ENCODE results near the gene EXOSC9.

Gene EXOSC9

DNA sequence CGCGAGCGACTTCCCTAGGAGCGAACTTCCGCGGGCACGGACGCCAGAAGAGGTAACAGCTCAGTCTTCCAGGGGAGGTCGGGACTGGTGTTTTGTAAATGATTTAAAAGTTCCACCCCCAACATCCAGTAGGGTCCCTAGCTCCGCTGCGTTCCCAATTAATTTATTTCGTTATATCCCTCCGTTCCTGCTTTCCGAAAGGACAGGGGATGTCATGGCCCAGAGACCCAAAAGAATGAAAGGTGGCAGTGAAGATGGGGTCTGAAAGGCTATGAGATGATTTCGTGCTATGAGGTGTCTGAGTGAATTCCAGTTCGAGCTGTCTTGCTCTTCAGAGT is 35.8 kb upstream of the EXOSC9 start:
- no peak overlapping the region for H3K4me3 ChIP-seq (ENCODE audit: low read depth, low read length)
- no peak for DNase-seq (ENCODE audit: low read depth)
- TF ChIP-seq, protein P1, sequence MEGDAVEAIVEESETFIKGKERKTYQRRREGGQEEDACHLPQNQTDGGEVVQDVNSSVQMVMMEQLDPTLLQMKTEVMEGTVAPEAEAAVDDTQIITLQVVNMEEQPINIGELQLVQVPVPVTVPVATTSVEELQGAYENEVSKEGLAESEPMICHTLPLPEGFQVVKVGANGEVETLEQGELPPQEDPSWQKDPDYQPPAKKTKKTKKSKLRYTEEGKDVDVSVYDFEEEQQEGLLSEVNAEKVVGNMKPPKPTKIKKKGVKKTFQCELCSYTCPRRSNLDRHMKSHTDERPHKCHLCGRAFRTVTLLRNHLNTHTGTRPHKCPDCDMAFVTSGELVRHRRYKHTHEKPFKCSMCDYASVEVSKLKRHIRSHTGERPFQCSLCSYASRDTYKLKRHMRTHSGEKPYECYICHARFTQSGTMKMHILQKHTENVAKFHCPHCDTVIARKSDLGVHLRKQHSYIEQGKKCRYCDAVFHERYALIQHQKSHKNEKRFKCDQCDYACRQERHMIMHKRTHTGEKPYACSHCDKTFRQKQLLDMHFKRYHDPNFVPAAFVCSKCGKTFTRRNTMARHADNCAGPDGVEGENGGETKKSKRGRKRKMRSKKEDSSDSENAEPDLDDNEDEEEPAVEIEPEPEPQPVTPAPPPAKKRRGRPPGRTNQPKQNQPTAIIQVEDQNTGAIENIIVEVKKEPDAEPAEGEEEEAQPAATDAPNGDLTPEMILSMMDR (IDR thresholded peaks at IDR 0.05; ENCODE audit: insufficient read depth, low read depth, low read length, missing control alignments), result no peak

DNA sequence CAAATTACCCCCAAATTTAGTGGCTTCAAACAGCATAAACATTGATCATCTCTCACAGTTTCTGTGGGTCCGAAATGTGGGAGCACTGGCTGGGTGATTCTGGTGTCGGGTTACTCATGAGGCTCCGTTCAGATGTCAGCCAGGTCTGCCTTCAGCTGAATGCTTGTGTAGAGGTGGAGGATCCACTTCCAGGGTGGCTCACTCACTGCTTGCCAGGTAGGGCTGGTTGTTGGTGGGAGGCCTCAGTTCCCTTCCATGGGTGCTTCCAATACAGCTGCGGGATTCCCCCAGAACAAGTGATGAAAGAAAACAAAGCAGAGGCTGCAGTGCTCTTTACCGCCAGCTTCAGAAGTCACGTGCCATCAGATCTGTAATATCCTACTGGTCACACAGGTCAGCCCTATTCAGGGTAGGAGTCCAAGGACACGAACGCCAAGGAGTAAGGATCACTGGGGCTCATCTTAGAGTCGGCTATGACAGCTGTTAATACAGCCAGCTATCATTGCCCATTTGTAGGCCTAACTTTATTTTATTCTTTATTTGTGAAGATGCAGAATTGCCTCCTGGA is 35.1 kb upstream of the EXOSC9 start:
- DNase-seq (ENCODE audit: low read depth), result no peak
- TF ChIP-seq, protein P1 (IDR thresholded peaks at IDR 0.05; ENCODE audit: insufficient read depth, low read depth, low read length, missing control alignments), result no peak
- H3K4me3 ChIP-seq (ENCODE audit: low read depth, low read length), result no peak overlapping the region

DNA sequence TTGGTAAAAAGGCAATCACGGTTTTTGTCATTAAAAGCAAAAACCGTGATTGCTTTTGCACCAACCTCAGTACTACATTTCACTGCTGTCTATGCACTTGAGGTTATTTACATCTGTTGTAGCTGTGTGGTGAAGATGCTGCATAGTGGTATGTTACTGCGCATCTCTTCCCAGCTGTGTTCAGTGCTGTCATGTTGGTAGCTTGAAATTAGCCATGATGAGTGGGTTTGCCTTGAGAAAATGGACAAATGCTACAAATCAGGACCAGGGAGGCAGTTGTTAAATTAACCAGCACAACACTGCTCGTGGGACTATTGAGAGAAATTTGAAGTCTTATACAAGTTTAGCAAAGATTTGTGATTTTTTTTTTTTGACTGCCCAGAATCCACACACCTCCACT is 34.0 kb upstream of the EXOSC9 start:
- DNase-seq (ENCODE audit: low read depth), result no peak
- TF ChIP-seq, protein P1 (IDR thresholded peaks at IDR 0.05; ENCODE audit: insufficient read depth, low read depth, low read length, missing control alignments), result no peak
- no peak overlapping the region for H3K4me3 ChIP-seq (ENCODE audit: low read depth, low read length)

DNA sequence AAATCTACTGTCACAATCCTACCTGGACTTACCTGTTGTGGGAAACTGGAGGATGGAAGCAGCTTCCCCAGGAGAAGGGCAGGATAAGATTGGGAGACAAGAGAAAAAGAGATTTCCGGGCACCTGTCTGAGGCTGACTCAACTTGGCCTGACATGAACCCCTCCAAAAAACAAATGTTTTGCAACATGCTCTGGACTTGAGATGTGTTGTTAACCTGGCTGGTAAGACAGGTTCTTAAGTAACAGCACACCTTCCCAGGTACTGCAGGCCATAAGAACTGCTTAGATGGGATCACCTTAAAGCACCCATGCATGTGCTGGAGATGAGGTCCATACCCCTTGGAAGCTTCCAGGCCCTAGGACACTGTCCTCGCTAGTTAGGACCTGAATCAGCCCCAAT is 31.8 kb upstream of the EXOSC9 start:
- TF ChIP-seq, protein P1 (IDR thresholded peaks at IDR 0.05; ENCODE audit: insufficient read depth, low read depth, low read length, missing control alignments), result no peak
- H3K4me3 ChIP-seq (ENCODE audit: low read depth, low read length), result no peak overlapping the region
- DNase-seq (ENCODE audit: low read depth), result no peak

DNA sequence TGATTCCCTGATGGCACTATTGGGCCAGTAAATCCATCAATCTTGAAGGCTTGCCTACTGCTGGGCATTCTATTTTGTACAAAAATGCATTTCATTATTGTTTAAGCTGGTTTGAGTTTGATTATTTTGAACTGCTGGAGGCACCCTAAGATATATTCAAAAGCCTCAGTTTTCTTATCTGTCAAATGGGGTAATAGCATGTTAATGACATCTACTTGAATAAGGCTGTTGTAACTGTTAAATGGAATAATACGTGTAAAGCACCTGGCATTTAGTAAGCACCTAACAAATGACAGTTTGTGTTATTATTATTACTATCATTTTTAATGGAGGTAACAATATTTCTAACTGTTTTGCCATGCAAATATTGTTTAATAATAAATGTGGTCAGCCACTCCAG is 29.3 kb upstream of the EXOSC9 start:
- no peak overlapping the region for H3K4me3 ChIP-seq (ENCODE audit: low read depth, low read length)
- no peak for DNase-seq (ENCODE audit: low read depth)
- TF ChIP-seq, protein P1 (IDR thresholded peaks at IDR 0.05; ENCODE audit: insufficient read depth, low read depth, low read length, missing control alignments), result no peak

DNA sequence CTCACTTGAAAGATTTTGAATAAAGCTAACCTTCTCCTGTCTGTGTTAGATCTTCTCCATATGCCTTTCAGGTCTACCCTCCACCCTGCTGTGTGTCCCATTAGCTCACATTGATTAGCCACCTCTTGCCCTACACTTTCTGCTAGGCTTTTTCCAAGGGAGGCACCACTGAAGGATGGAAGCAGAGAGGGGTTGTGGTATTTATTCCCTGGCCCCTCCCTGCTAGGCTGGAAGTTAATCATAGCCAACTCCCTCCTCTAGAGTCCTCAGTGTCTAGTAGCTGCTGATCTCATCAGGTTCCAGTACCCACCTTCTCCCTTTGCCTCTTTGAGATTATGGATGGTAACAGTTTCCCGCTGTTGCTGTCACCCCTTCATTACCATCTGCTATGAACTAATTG is 27.2 kb upstream of the EXOSC9 start:
- TF ChIP-seq, protein P1 (IDR thresholded peaks at IDR 0.05; ENCODE audit: insufficient read depth, low read depth, low read length, missing control alignments), result no peak
- no peak overlapping the region for H3K4me3 ChIP-seq (ENCODE audit: low read depth, low read length)
- DNase-seq (ENCODE audit: low read depth), result no peak

DNA sequence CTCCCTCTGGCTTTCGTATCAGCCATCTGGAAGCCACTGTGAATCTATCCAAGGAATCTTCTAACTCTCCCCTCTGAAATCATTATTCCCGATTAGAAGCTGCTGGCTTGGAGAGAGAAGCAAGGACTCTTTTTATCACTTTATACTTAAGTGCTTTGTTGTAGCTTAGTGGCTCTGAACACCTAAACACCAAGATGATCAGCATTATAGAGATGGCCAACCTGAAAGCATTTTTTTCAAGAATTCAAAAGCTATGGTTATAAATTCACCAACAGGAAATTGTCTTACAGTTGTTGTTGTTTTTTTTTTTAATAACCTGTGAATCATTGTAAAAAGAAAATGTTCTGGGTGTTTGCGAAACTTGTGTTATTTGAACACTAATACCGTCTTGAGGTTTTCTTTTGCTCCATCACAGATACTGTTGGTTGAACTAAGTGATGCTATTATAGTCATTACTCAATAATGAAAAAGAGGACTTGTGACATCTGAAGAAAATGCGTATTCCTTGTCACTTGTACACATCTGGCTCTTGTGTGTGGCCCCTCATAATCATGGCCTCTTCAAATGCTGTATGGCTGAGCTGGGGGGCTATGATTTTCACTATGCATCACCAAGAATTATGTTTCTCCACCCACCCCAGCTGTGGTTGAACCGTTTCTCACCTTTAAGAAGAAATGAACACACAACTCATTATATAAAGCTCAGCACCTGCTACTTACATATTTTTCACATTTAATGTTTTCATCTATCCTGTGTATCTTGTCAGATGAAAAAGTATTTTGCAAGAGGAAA is 24.3 kb upstream of the EXOSC9 start:
- no peak for DNase-seq (ENCODE audit: low read depth)
- no peak overlapping the region for H3K4me3 ChIP-seq (ENCODE audit: low read depth, low read length)
- TF ChIP-seq, protein P1 (IDR thresholded peaks at IDR 0.05; ENCODE audit: insufficient read depth, low read depth, low read length, missing control alignments), result no peak
